NCI-H2171 treated with DMSO at 0.1 percent for 48 hours (cell line): Measurements from ENCODE around the gene LGR6.
"Not testable (repeated sequence)": the region's sequence is repeated elsewhere in the genome, so short reads cannot be mapped to it uniquely, and the experiment has no call there.

Source experiments
- DNase-seq: peaks from one replicate; lab custom pipeline; 2025; lab: John Stamatoyannopoulos, UW

The LGR6 gene

GRCh38 chr1:202179828-202180750, 13.5 kb upstream of the LGR6 start:
- DNase-seq, result no peak

- not testable (repeated sequence) for DNase-seq
These were observed 12.9 kb upstream of the LGR6 start for GRCh38 chr1:202180751-202181139.

- no peak for DNase-seq
These were observed 12.0 kb upstream of the LGR6 start for GRCh38 chr1:202181586-202181985.

- no peak for DNase-seq
These were observed 11.3 kb upstream of the LGR6 start for GRCh38 chr1:202182040-202182877.

GRCh38 chr1:202184750-202185460, 8.7 kb upstream of the LGR6 start:
- peak; percentile 72 for DNase-seq

GRCh38 chr1:202186327-202186726, 7.3 kb upstream of the LGR6 start:
- peak; percentile 27 for DNase-seq

GRCh38 chr1:202187041-202187671, 6.4 kb upstream of the LGR6 start:
- DNase-seq, result no peak

- no peak for DNase-seq
These were observed 5.7 kb upstream of the LGR6 start for GRCh38 chr1:202187697-202188407.

- peak; percentile 41 for DNase-seq
These were observed 4.4 kb upstream of the LGR6 start for GRCh38 chr1:202189001-202189790.

GRCh38 chr1:202189918-202190715, 3.5 kb upstream of the LGR6 start:
- DNase-seq, result no peak

- not testable (repeated sequence) for DNase-seq
These were observed 2.2 kb upstream of the LGR6 start for GRCh38 chr1:202191391-202191790.

GRCh38 chr1:202192770-202193613, 607 bp upstream of the LGR6 start:
- peak; percentile 40 for DNase-seq

- no peak for DNase-seq
These were observed 689 bp downstream of the LGR6 start for GRCh38 chr1:202194328-202194648.

- DNase-seq, result no peak
These were observed 4.2 kb downstream of the LGR6 start for GRCh38 chr1:202197653-202198365.

- DNase-seq, result no peak
These were observed 4.7 kb downstream of the LGR6 start for GRCh38 chr1:202198366-202198724.

- DNase-seq, result no peak
These were observed 5.7 kb downstream of the LGR6 start for GRCh38 chr1:202199040-202199889.

GRCh38 chr1:202200112-202200548, 6.5 kb downstream of the LGR6 start:
- DNase-seq, result no peak
